Liver (tissue), 3 donors: ENCODE measurements around the gene AHRR.

Experiments used
- EGR1 ChIP-seq, 2 donors: IDR thresholded peaks; 2 replicates each; pipeline ENCODE4 v1.6.1; 2016 to 2018; ENCODE audit warnings: antibody characterized with exemption in 2 of 2, low read depth in 2 of 2
- GABPA ChIP-seq, 2 donors: IDR thresholded peaks in 1 of 2; conservative IDR thresholded peaks in 1 of 2; 2 replicates each; pipeline ENCODE4 v1.6.1; 2016; ENCODE audit warnings: antibody characterized with exemption in 2 of 2, mild to moderate bottlenecking in 1 of 2, moderate library complexity in 1 of 2
- JUND ChIP-seq, 2 donors: IDR thresholded peaks; 2 replicates each; pipeline ENCODE4 v1.6.1; 2016; ENCODE audit warnings: antibody characterized with exemption in 2 of 2
- RAD21 ChIP-seq, 2 donors: IDR thresholded peaks; 2 replicates each; pipeline ENCODE4 v1.6.1; 2016; ENCODE audit warnings: antibody characterized with exemption in 2 of 2, mild to moderate bottlenecking in 2 of 2
- SP1 ChIP-seq: IDR thresholded peaks from 2 replicates; pipeline ENCODE4 v1.6.1; 2018; ENCODE audit warnings: antibody characterized with exemption, mild to moderate bottlenecking
- TAF1 ChIP-seq: conservative IDR thresholded peaks from 2 replicates; pipeline ENCODE4 v1.6.1; 2016; ENCODE audit warnings: antibody characterized with exemption, mild to moderate bottlenecking
- YY1 ChIP-seq: IDR thresholded peaks from 2 replicates; pipeline ENCODE4 v1.6.1; 2016; ENCODE audit warnings: antibody characterized with exemption, mild to moderate bottlenecking
- TF ChIP-seq, protein P1 (sequence below): fragments of 150-350 bp; IDR thresholded peaks from 2 replicates; pipeline ENCODE4 v1.5.1; 2017; ENCODE audit warnings: improper control_type of control experiment, low read depth, low read length; ENCODE audit not compliant: missing input control
- TF ChIP-seq, protein P2 (sequence below): IDR thresholded peaks from 2 replicates; pipeline ENCODE4 v1.6.1; 2016; ENCODE audit warnings: antibody characterized with exemption
- donor health status: healthy.
- donor health status: healthy.

DNA sequence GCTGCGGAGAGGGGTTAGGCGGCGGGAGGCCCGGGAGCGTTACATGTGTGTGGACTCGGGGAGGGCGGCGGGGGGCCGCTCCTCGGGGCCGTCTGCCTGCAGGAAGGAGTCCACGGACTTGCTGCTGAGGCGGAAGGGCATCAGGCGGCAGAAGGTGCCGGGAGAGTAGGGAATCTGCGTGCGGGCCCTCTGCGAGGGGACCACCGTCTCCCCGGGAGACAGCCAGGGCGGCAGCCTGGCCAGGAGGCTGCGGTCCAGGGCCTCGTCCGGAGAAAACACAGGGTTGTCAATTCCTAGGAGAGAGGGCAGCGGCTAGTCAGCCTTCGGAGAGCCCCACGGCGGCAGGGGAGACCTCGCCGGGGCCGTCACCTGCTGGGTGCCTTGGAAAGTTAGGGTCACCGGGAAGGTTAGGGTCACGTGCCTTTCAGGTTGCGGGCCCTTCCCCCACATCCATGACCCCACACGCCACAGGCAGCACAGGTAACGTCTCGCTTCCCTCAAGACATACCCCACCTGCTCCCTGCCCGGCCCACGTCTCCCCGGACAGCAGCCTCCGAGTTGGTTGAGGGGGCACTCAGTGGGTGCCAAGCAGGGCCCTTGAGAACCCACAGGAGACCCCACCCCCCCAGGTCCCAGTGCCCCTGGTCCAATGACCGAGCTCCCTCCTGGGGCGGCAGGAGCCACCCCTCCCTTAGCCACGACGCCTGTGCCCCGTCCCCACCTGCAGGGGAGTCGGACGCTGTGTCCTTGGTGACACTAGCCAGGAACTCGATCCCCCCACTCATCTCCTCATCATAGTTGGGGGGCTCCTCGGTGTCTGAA lies 153.5 kb downstream of the AHRR start:
- no peak for TF ChIP-seq YY1
- TF ChIP-seq, protein P1, sequence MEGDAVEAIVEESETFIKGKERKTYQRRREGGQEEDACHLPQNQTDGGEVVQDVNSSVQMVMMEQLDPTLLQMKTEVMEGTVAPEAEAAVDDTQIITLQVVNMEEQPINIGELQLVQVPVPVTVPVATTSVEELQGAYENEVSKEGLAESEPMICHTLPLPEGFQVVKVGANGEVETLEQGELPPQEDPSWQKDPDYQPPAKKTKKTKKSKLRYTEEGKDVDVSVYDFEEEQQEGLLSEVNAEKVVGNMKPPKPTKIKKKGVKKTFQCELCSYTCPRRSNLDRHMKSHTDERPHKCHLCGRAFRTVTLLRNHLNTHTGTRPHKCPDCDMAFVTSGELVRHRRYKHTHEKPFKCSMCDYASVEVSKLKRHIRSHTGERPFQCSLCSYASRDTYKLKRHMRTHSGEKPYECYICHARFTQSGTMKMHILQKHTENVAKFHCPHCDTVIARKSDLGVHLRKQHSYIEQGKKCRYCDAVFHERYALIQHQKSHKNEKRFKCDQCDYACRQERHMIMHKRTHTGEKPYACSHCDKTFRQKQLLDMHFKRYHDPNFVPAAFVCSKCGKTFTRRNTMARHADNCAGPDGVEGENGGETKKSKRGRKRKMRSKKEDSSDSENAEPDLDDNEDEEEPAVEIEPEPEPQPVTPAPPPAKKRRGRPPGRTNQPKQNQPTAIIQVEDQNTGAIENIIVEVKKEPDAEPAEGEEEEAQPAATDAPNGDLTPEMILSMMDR: no peak
- TF ChIP-seq EGR1 (IDR thresholded peaks at IDR 0.05; ENCODE audit: low read depth in 2 of 2): no peak
- TF ChIP-seq JUND (IDR thresholded peaks at IDR 0.05): no peak
- TF ChIP-seq, protein P2, sequence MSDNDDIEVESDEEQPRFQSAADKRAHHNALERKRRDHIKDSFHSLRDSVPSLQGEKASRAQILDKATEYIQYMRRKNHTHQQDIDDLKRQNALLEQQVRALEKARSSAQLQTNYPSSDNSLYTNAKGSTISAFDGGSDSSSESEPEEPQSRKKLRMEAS: no peak
- no peak for TF ChIP-seq SP1
- TF ChIP-seq GABPA (IDR thresholded peaks at IDR 0.05 in 1 of 2, conservative IDR thresholded peaks at IDR 0.05 in 1 of 2): no peak
- no peak for TF ChIP-seq TAF1
- TF ChIP-seq RAD21 (IDR thresholded peaks at IDR 0.05): no peak
